GM08714 (cell line): Measurements from ENCODE around the gene COQ2.
"Not testable (repeated sequence)": the region's sequence is repeated elsewhere in the genome, so short reads cannot be mapped to it uniquely, and the experiment has no call there.

Experiments used
- H3K4me3 ChIP-seq: fragments of 200-500 bp; sonication (Bioruptor generic); 2 replicates; pipeline ENCODE4 v1.5.1; 2014; ENCODE audit warnings: mild to moderate bottlenecking, low read length, inconsistent platforms
- ZNF274 ChIP-seq: IDR thresholded peaks from 2 replicates; pipeline ENCODE4 v1.6.1; 2012; ENCODE audit warnings: mild to moderate bottlenecking, low read depth, low read length

COQ2 gene

GRCh38 chr4:83247415-83248357 lies 36.9 kb downstream of the COQ2 start:
- TF ChIP-seq ZNF274: no peak
- no peak overlapping the region for H3K4me3 ChIP-seq

- TF ChIP-seq ZNF274: no peak
- H3K4me3 ChIP-seq: peak overlapping the region; percentile 46; the same call in 1 of the 2 replicates
These were observed 43.5 kb downstream of the COQ2 start for GRCh38 chr4:83241132-83241531.

- peak overlapping the region; percentile 21; the same call in 1 of the 2 replicates for H3K4me3 ChIP-seq
- no peak for TF ChIP-seq ZNF274
These were observed 44.2 kb downstream of the COQ2 start for GRCh38 chr4:83240379-83240875.

- H3K4me3 ChIP-seq: no peak overlapping the region
- no peak for TF ChIP-seq ZNF274
These were observed 46.0 kb downstream of the COQ2 start for GRCh38 chr4:83238393-83239248.

- H3K4me3 ChIP-seq: no peak overlapping the region
- no peak for TF ChIP-seq ZNF274
These were observed 47.0 kb downstream of the COQ2 start for GRCh38 chr4:83237591-83237990.

GRCh38 chr4:83235645-83236133 lies 48.9 kb downstream of the COQ2 start:
- H3K4me3 ChIP-seq: peak overlapping the region; percentile 31; the same call in 1 of the 2 replicates

GRCh38 chr4:83234902-83235644 lies 49.5 kb downstream of the COQ2 start:
- peak overlapping the region; percentile 31; the same call in 1 of the 2 replicates for H3K4me3 ChIP-seq
- TF ChIP-seq ZNF274: no peak

GRCh38 chr4:83234387-83234786 lies 50.2 kb downstream of the COQ2 start:
- H3K4me3 ChIP-seq: not testable (repeated sequence)

GRCh38 chr4:83232082-83232481 lies 52.5 kb downstream of the COQ2 start:
- H3K4me3 ChIP-seq: no peak overlapping the region; the same call in 1 of the 2 replicates

GRCh38 chr4:83231620-83232076 lies 53.0 kb downstream of the COQ2 start:
- no peak for TF ChIP-seq ZNF274
- H3K4me3 ChIP-seq: no peak overlapping the region; the same call in 1 of the 2 replicates

More at GRCh38 chr4:83232082-83232481, 52.5 kb downstream of the COQ2 start:
- no peak for TF ChIP-seq ZNF274

- no peak overlapping the region; the same call in 1 of the 2 replicates for H3K4me3 ChIP-seq
- no peak for TF ChIP-seq ZNF274
These were observed 53.7 kb downstream of the COQ2 start for GRCh38 chr4:83230928-83231327.

GRCh38 chr4:83229791-83230190 lies 54.8 kb downstream of the COQ2 start:
- no peak overlapping the region for H3K4me3 ChIP-seq
- TF ChIP-seq ZNF274: no peak

GRCh38 chr4:83228231-83228630 lies 56.4 kb downstream of the COQ2 start:
- TF ChIP-seq ZNF274: no peak
- H3K4me3 ChIP-seq: no peak overlapping the region

GRCh38 chr4:83224502-83225197 lies 59.9 kb downstream of the COQ2 start:
- H3K4me3 ChIP-seq: no peak overlapping the region
- TF ChIP-seq ZNF274: no peak
